Large intestine (tissue), 3 donors: ENCODE results near the gene MEI1. TPM values are rescaled to one million over a fixed set of nuclear protein-coding genes. Genes with fewer than 3 reads are reported as not detected.
A peak's percentile ranks its signal among the peaks of the same experiment; 100 is the strongest.
"Not testable (repeated sequence)": the region's sequence is repeated elsewhere in the genome, so short reads cannot be mapped to it uniquely, and the experiment has no call there.

ENCODE experiments used
- DNase-seq, 2 donors: peaks; one replicate each; pipeline versions ENCODE4 v3.0.0 to v3.0.0-alpha.2; 2013
- H3K27ac ChIP-seq: one replicate; pipeline ENCODE4 v1.5.1; 2013; ENCODE audit warnings: low read length
- H3K27me3 ChIP-seq: 2 replicates; pipeline ENCODE4 v1.6.1; 2013; ENCODE audit warnings: low read length; ENCODE audit not compliant: control insufficient read depth, insufficient read depth
- H3K36me3 ChIP-seq: 2 replicates; pipeline ENCODE4 v1.6.1; 2013; ENCODE audit warnings: low read length; ENCODE audit not compliant: control insufficient read depth, insufficient read depth
- H3K4me1 ChIP-seq: one replicate; pipeline ENCODE4 v1.6.1; 2013; ENCODE audit warnings: low read length; ENCODE audit not compliant: control insufficient read depth, insufficient read depth
- H3K4me3 ChIP-seq: one replicate; pipeline ENCODE4 v1.5.1; 2013; ENCODE audit warnings: low read length
- H3K9me3 ChIP-seq: one replicate; pipeline ENCODE4 v1.6.1; 2013; ENCODE audit warnings: mild to moderate bottlenecking, low read depth, low read length, moderate library complexity; ENCODE audit not compliant: control insufficient read depth
- WGBS: methylation state at CpG from one replicate; pipeline ENCODE4 v1.1.5; 2013; ENCODE audit warnings: low lambda C conversion rate; ENCODE audit not compliant: insufficient coverage; 5-methylcytosine and 5-hydroxymethylcytosine counted together
- polyA plus RNA-seq: library from polyadenylated mRNA; unstranded; fragments of 120-200 nt; gene quantifications from one replicate; pipeline ENCODE4 v1.2.1, GENCODE V29; 2013

MEI1 gene
- polyA plus RNA-seq, 1 donor: 4.4 TPM

DNA sequence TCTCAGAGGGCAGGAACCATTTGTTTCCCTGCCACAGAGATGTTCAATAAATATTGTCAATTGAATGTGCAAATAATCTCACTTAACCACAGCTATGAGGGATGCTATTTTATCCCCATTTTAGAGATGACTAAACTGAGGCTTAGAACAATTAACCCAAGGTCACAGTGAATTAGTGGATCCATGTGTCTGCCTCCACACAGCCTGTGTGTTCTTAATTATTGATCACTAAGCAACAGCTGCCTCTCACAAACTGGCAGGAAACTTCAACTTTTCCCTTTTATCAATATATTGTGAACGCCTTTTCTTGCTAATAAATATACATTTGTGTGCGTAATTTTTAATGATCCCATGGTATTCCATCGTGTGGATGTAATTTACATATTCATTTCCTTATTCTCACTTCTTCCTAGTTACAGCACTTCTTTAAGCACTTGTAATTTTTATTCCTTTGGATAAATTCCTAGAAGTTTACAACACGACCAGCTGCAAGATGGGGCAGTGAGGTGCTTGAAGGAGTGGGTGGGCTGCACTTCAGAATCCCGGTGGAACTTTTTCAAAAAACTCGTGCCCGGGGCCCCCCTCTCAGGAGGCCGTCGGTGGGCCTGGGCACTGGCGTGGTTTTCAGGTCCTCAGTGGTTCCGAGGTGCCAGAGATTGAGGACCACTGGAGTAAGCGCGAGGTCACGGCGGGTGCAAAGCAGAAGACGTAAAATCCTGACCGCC is 132.7 kb downstream of the MEI1 start:
- H3K36me3 ChIP-seq: peaks cover 14% of the 10 kb centered on the region
- no peak for DNase-seq
- WGBS: 40% methylated on average over 3 of the region's 17 CpGs
- peak overlapping the region; percentile 91 for H3K27ac ChIP-seq
- peak overlapping the region; percentile 67 for H3K4me3 ChIP-seq
- no peaks in the 10 kb centered on the region for H3K27me3 ChIP-seq
- no peaks in the 10 kb centered on the region for H3K9me3 ChIP-seq
- peaks cover 9% of the 10 kb centered on the region for H3K4me1 ChIP-seq

DNA sequence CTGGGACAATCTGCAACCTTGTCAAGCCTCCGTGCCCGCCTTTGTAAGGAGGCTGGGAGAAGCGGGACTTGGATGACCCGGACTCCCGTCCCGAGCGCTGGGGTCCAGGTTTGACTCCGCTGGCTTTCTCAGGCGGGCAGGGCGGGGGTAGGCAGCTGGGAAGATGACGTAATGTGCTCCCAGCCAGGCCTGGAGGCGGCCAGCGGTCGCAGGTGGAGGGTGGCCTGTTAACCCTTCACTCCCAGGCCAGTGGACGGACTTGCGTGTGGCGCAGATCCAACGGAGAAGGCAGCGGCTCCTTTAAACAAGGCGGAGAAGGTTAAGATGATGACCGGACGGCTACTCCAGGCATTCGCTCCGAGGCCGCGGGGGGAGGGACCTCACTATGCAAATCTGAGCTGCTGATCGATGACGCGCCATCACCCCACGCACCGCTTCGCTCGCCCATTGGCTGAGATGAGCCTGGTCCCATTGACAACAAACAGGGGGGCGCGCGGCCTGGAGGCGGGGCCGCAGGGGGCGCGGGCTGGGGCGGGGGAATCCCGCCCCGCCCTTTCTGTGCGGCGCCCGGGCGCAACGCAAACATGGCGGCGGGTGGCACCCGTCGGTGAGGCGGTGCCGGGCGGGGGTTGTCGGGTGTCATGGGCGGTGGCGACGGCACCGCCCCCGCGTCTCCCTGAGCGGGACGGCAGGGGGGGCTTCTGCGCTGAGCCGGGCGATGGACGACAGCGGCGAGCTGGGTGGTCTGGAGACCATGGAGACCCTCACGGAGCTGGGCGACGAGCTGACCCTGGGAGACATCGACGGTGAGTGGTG is 133.5 kb downstream of the MEI1 start, which contains the start of gene SREBF2:
Gene SREBF2, plus strand, starts transcription at position 553 of the 816 bp plus-strand sequence. Its CDS starts 166 bp downstream, at position 719.
- DNase-seq: peak; percentile 100
- no CpG with 5 or more reads among the region's 75 CpGs for WGBS
- H3K27ac ChIP-seq: peak within 1 kb of the TSS; percentile 91
- no peaks in the 10 kb centered on the region for H3K27me3 ChIP-seq
- peaks cover 9% of the 10 kb centered on the region for H3K4me1 ChIP-seq
- H3K4me3 ChIP-seq: peak within 1 kb of the TSS; percentile 85
- H3K9me3 ChIP-seq: no peaks in the 10 kb centered on the region
- H3K36me3 ChIP-seq: peaks cover 14% of the 10 kb centered on the region

DNA sequence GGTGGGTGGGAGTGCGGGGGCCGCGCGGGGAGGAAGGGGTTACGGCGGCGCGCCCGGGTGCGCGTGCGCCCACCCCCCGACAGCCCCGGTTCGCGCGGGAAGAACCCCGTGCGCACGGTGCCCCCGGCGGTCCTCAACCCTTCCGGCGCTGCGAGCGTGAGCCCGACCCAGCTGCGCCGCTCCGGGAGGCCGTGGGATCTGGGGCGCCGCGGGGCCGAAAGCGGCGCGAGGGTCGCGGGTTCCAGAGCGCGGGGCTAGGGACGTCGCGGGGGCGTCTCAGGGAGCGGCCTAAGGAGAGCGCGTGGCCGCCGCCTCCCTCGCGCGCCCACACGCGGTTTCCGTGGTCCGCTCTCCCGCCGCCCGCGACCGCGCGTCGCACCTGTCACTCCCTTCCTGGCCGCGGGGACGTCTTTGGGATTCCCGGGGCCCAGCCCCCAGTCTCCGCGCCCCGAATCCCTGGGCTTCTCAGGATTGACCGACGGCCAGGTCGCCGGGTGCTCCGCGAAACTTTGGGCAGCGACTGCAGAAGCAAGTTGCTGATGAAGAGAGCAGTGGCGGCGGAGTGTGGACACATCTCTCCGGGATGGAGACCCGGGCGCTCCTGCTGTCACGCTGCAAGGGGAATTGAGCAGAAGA is 134.2 kb downstream of the MEI1 start:
- no CpG with 5 or more reads among the region's 86 CpGs for WGBS
- Histone ChIP-seq H3K27me3 (no peaks in the 10 kb centered on the region), H3K9me3 (no peaks in the 10 kb centered on the region), H3K4me3 (peak overlapping the region; percentile 85), H3K27ac (peak overlapping the region; percentile 91), H3K4me1 (peaks cover 9% of the 10 kb centered on the region), H3K36me3 (peaks cover 17% of the 10 kb centered on the region)
- peak; percentile 33 to 77 for DNase-seq

GRCh38 chr22:41834005-41834944 is 135.0 kb downstream of the MEI1 start:
- H3K36me3 ChIP-seq: peaks cover 22% of the 10 kb centered on the region
- H3K9me3 ChIP-seq: no peaks in the 10 kb centered on the region
- H3K4me3 ChIP-seq: peak overlapping the region; percentile 85
- no peaks in the 10 kb centered on the region for H3K27me3 ChIP-seq
- peak overlapping the region; percentile 91 for H3K27ac ChIP-seq
- 21% methylated on average over 2 of the region's 14 CpGs for WGBS
- peaks cover 9% of the 10 kb centered on the region for H3K4me1 ChIP-seq
- DNase-seq: no peak

- not testable (repeated sequence) for H3K27ac ChIP-seq, H3K27me3 ChIP-seq, H3K4me1 ChIP-seq, DNase-seq, H3K9me3 ChIP-seq, H3K4me3 ChIP-seq
- H3K36me3 ChIP-seq: peaks cover 24% of the 10 kb centered on the region
- WGBS: no CpG with 5 or more reads among the region's 8 CpGs
These were observed 136.2 kb downstream of the MEI1 start for GRCh38 chr22:41835462-41835861.

DNA sequence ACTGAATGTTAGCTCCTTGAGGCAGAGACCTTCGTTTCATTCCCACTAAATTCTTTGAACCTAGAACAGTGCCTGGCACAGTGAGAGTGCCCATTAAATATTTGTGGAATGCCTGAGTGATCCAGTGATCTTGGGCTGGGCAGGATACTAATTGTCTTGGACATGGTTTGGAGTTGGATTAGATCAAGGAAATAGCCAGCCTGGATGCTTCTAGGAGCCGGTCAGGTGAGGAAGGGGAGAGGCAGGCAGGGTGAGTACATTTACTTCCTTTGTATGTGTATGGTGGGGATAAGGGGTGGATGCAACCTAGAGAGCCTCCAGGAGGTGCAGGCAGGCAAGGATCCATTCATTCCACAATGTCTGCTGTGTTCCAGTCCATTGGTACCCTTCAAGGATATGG is 137.2 kb downstream of the MEI1 start:
- DNase-seq: no peak
- Histone ChIP-seq H3K4me1 (peaks cover 12% of the 10 kb centered on the region), H3K9me3 (no peaks in the 10 kb centered on the region), H3K27ac (no peak overlapping the region), H3K27me3 (no peaks in the 10 kb centered on the region), H3K4me3 (no peak overlapping the region), H3K36me3 (peaks cover 24% of the 10 kb centered on the region)
- WGBS: no CpG with 5 or more reads among the region's 2 CpGs

DNA sequence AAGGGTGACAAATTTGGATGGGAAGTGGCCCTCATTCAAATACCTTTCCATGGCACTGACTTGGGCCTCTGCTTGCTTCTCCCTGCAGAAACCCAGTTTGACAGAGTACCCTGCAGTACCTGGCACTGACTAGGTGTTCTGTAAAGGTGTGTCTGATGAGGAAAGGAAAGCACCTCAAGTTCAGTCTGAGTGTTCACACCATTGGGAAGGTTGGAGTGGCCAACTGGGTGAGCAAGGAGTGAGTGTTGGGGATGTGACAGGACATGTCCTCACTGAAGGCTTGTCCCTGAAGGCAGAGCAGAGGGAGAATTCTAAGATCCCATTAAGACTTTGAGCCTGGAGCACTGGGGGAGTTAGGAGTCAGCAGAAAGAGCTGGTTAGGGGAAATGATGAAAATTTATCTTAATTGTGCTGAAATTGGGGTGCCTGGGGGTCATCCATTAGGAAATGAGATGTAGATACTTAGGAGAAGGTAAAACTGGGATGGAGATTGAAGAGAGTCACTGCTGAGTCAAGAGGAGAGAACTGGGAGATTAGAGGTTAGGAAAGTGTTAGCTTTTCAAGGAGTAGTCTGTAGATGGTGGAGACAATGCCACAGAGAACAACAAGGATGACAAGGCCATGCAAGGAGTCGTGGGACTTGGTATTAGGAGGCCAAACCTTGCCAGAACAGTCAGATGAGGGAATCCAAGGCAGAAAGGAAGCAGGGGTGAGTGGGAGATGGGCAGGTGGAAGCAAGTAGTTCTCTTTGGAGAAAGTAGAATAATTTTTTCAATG is 139.7 kb downstream of the MEI1 start:
- Histone ChIP-seq H3K4me1 (peaks cover 15% of the 10 kb centered on the region), H3K9me3 (no peaks in the 10 kb centered on the region), H3K27me3 (no peaks in the 10 kb centered on the region), H3K27ac (no peak overlapping the region), H3K36me3 (peaks cover 31% of the 10 kb centered on the region), H3K4me3 (no peak overlapping the region)
- DNase-seq: no peak
- 86% methylated on average over 1 of the region's 1 CpG for WGBS

- Histone ChIP-seq H3K4me1 (peaks cover 6% of the 10 kb centered on the region), H3K27me3 (no peaks in the 10 kb centered on the region), H3K36me3 (peaks cover 31% of the 10 kb centered on the region), H3K4me3 (no peak overlapping the region), H3K27ac (no peak overlapping the region), H3K9me3 (no peaks in the 10 kb centered on the region)
- WGBS: no CpG with 5 or more reads among the region's 5 CpGs
- DNase-seq: no peak
These were observed 140.9 kb downstream of the MEI1 start for GRCh38 chr22:41840216-41840615.

DNA sequence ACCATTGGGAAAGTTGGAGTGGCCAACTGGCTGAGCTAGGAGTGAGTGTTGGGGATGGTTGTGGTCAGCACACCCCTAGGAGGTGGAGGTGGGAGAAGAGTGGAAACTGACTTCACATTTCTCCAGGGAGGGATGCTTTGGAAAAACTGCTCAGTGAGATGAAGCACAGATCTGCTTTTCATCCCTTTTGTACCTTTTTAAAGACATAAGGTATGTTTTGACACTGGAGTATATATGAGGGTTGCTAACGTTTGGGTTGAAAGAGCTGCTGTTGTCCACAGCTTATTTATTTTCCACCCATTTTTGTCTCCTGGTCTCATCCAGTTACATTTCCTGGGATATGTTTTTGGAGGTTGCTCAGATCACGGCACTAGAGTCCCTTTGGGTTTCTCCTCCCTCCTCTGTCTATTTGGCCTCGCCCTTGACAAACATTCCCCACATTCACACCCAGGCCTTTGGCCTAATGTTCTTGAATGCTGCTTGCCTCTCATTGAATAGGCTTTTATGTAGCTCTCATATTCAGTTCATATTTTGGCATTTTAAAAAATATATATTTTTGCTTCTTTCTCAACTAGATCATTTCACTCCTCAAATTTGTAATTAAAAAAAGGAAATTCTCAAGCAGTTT is 141.9 kb downstream of the MEI1 start:
- 25% methylated on average over 2 of the region's 3 CpGs for WGBS
- H3K4me1 ChIP-seq: peaks cover 12% of the 10 kb centered on the region
- no peak overlapping the region for H3K4me3 ChIP-seq
- peaks cover 25% of the 10 kb centered on the region for H3K36me3 ChIP-seq
- DNase-seq: no peak
- H3K27me3 ChIP-seq: no peaks in the 10 kb centered on the region
- no peaks in the 10 kb centered on the region for H3K9me3 ChIP-seq
- no peak overlapping the region for H3K27ac ChIP-seq
